SK-N-SH (cell line): ENCODE results near the gene SLC44A5. TPM values are rescaled to one million over a fixed set of nuclear protein-coding genes. Genes with fewer than 3 reads are reported as not detected.

ENCODE experiments used
- CTCF ChIA-PET: fragments of 300-600, 350-600 bp; formaldehyde crosslinking; extraction: SDS; loops from one replicate; lab custom pipeline; 2021; lab: Yijun Ruan, JAX
- POLR2A ChIA-PET: fragments of 350-600 bp; sonication (Branson Sonifier 250); formaldehyde crosslinking; extraction: SDS; loops from one replicate; lab custom pipeline; 2020; ENCODE audit warnings: antibody characterized with exemption, inconsistent platforms; lab: Yijun Ruan, JAX
- DNase-seq: peaks from one replicate; pipeline ENCODE4 v3.0.0; 2012
- H2AFZ ChIP-seq: fragments of 200-600 bp; sonication (generic); 2 replicates; pipeline ENCODE4 v1.8.1; 2016; ENCODE audit warnings: antibody characterized with exemption, mild to moderate bottlenecking, low read depth
- H3F3A ChIP-seq: fragments of 200-600 bp; sonication (generic); replicated peaks from 2 replicates; pipeline ENCODE3; 2016; ENCODE audit warnings: antibody characterized with exemption, mild to moderate bottlenecking; ENCODE audit not compliant: insufficient read depth
- H3K27ac ChIP-seq, 2 experiments: fragments of 200-500 bp in 1 of 2; fragments of 200-600 bp in 1 of 2; sonication (Bioruptor generic) in 1 of 2; sonication (generic), shearing (Covaris generic) in 1 of 2; 2 replicates each; pipeline versions ENCODE4 v1.5.1 to v1.6.1; 2014 to 2016; ENCODE audit warnings: low read depth in 2 of 2, inconsistent platforms in 1 of 2, low read length in 1 of 2, mild to moderate bottlenecking in 1 of 2, mixed read lengths in 1 of 2
- H3K27me3 ChIP-seq: fragments of 200-600 bp; sonication (generic), shearing (Covaris generic); 2 replicates; pipeline ENCODE4 v1.6.1; 2016; ENCODE audit warnings: mixed run types; ENCODE audit not compliant: insufficient read depth
- H3K36me3 ChIP-seq, 2 experiments: fragments of 200-500 bp in 1 of 2; fragments of 200-600 bp in 1 of 2; sonication (Bioruptor generic) in 1 of 2; sonication (generic) in 1 of 2; replicated peaks in 1 of 2; 2 replicates each; pipeline versions ENCODE3 to v1.5.1; 2014 to 2016; ENCODE audit warnings: low read length in 1 of 2, mild to moderate bottlenecking in 1 of 2; ENCODE audit not compliant: insufficient read depth in 2 of 2, control insufficient read depth in 1 of 2
- H3K4me1 ChIP-seq, 2 experiments: fragments of 200-500 bp in 1 of 2; fragments of 200-600 bp in 1 of 2; sonication (Bioruptor generic) in 1 of 2; sonication (generic), shearing (Covaris generic) in 1 of 2; 2 replicates each; pipeline versions ENCODE4 v1.5.1 to v1.6.1; 2014 to 2016; ENCODE audit warnings: low read depth in 1 of 2, low read length in 1 of 2, mixed run types in 1 of 2; ENCODE audit not compliant: insufficient read depth in 2 of 2, control insufficient read depth in 1 of 2
- H3K4me2 ChIP-seq: fragments of 200-600 bp; sonication (generic), shearing (Covaris generic); 2 replicates; pipeline ENCODE4 v1.6.1; 2017; ENCODE audit warnings: mixed run types
- H3K4me3 ChIP-seq, 2 experiments: fragments of 200-500 bp in 1 of 2; fragments of 200-600 bp in 1 of 2; sonication (Bioruptor generic) in 1 of 2; sonication (generic), shearing (Covaris generic) in 1 of 2; 2 replicates each; pipeline versions ENCODE4 v1.5.1 to v1.8.1; 2014 to 2016; ENCODE audit warnings: low read depth in 2 of 2, inconsistent platforms in 1 of 2, low read length in 1 of 2, mild to moderate bottlenecking in 1 of 2, mixed read lengths in 1 of 2, moderate library complexity in 1 of 2
- H3K79me2 ChIP-seq: fragments of 200-600 bp; sonication (generic); 2 replicates; pipeline ENCODE4 v1.8.1; 2017; ENCODE audit warnings: mild to moderate bottlenecking; ENCODE audit not compliant: insufficient read depth
- H3K9ac ChIP-seq: fragments of 200-600 bp; sonication (generic); 2 replicates; pipeline ENCODE4 v1.6.1; 2017; ENCODE audit warnings: mixed run types
- H3K9me2 ChIP-seq: fragments of 200-600 bp; sonication (generic); 2 replicates; pipeline ENCODE4 v1.6.1; 2017; ENCODE audit warnings: mixed run types
- H3K9me3 ChIP-seq: fragments of 200-600 bp; sonication (generic); 2 replicates; pipeline ENCODE4 v1.6.1; 2017; ENCODE audit warnings: mixed run types, mild to moderate bottlenecking, moderate library complexity
- H4K20me1 ChIP-seq: fragments of 200-600 bp; sonication (generic); 2 replicates; pipeline ENCODE4 v1.6.1; 2017; ENCODE audit warnings: mild to moderate bottlenecking, mixed run types; ENCODE audit not compliant: insufficient read depth
- CHD2 ChIP-seq: fragments of 150-350 bp; IDR thresholded peaks from 2 replicates; pipeline ENCODE4 v1.6.1; 2018; ENCODE audit warnings: low read length; ENCODE audit not compliant: partially characterized antibody
- ELF1 ChIP-seq: IDR thresholded peaks from 2 replicates; pipeline ENCODE4 v1.4.0; 2012
- EP300 ChIP-seq, 2 experiments: IDR thresholded peaks; 2 replicates each; pipeline versions ENCODE4 v1.4.0 to v1.6.1; 2012; ENCODE audit warnings: borderline replicate concordance in 1 of 2, low read depth in 1 of 2, low read length in 1 of 2
- FOSL2 ChIP-seq: IDR thresholded peaks from 2 replicates; pipeline ENCODE4 v1.4.0; 2012; ENCODE audit warnings: low read depth, mild to moderate bottlenecking, moderate library complexity, borderline replicate concordance
- FOXJ3 ChIP-seq: sonication (generic); formaldehyde crosslinking; IDR thresholded peaks from 2 replicates; pipeline ENCODE4 v1.5.1; 2020; ENCODE audit warnings: mild to moderate bottlenecking, missing genetic modification reagents
- JUND ChIP-seq: IDR thresholded peaks from 2 replicates; pipeline ENCODE4 v1.4.0; 2012
- MXI1 ChIP-seq: IDR thresholded peaks from 2 replicates; pipeline ENCODE4 v1.6.1; 2012; ENCODE audit warnings: mild to moderate bottlenecking, low read depth, low read length, improper control_type of control experiment
- NFIC ChIP-seq: IDR thresholded peaks from 2 replicates; pipeline ENCODE4 v1.4.0; 2012; ENCODE audit warnings: borderline replicate concordance
- POLR2AphosphoS5 ChIP-seq: IDR thresholded peaks from 2 replicates; pipeline ENCODE4 v1.6.1; 2012; ENCODE audit warnings: low read depth, low read length
- RCOR1 ChIP-seq: fragments of 150-350 bp; IDR thresholded peaks from 2 replicates; pipeline ENCODE4 v1.6.1; 2017; ENCODE audit warnings: antibody characterized with exemption, low read length
- SIN3A ChIP-seq: IDR thresholded peaks from 2 replicates; pipeline ENCODE4 v1.6.1; 2012; ENCODE audit warnings: low read depth, mild to moderate bottlenecking, low read length, moderate library complexity, borderline replicate concordance
- TAF1 ChIP-seq: IDR thresholded peaks from 2 replicates; pipeline ENCODE4 v1.6.1; 2012; ENCODE audit warnings: low read depth, mild to moderate bottlenecking, low read length, moderate library complexity, borderline replicate concordance
- YY1 ChIP-seq: IDR thresholded peaks from 2 replicates; pipeline ENCODE4 v1.4.0; 2012; ENCODE audit warnings: low read depth, mild to moderate bottlenecking
- WGBS: methylation state at CpG from one replicate; pipeline ENCODE4 v1.1.6; 2017; ENCODE audit warnings: low lambda C conversion rate; 5-methylcytosine and 5-hydroxymethylcytosine counted together
- polyA plus RNA-seq, 3 experiments: library from polyadenylated mRNA; depleted of rRNA; stranded (reverse); fragments of >200 nt; gene quantifications; 2 replicates each; pipeline ENCODE4 v1.2.3, GENCODE V29; 2012
- TF ChIP-seq, protein P1 (sequence below): IDR thresholded peaks from 2 replicates; pipeline ENCODE4; 2012
- TF ChIP-seq, protein P2 (sequence below): IDR thresholded peaks from 2 replicates; pipeline ENCODE4 v1.6.1; 2012; ENCODE audit warnings: mild to moderate bottlenecking, low read depth, low read length, moderate library complexity
- TF ChIP-seq, protein P3 (sequence below): fragments of 200-600 bp; sonication (generic); IDR thresholded peaks from 2 replicates; pipeline ENCODE4 v1.6.1; 2017; ENCODE audit warnings: antibody characterized with exemption, mild to moderate bottlenecking, moderate library complexity

Gene SLC44A5
- polyA plus RNA-seq, 1 of the 3 experiments (the other 2 are of a cell fraction), result 4.9 TPM

DNA sequence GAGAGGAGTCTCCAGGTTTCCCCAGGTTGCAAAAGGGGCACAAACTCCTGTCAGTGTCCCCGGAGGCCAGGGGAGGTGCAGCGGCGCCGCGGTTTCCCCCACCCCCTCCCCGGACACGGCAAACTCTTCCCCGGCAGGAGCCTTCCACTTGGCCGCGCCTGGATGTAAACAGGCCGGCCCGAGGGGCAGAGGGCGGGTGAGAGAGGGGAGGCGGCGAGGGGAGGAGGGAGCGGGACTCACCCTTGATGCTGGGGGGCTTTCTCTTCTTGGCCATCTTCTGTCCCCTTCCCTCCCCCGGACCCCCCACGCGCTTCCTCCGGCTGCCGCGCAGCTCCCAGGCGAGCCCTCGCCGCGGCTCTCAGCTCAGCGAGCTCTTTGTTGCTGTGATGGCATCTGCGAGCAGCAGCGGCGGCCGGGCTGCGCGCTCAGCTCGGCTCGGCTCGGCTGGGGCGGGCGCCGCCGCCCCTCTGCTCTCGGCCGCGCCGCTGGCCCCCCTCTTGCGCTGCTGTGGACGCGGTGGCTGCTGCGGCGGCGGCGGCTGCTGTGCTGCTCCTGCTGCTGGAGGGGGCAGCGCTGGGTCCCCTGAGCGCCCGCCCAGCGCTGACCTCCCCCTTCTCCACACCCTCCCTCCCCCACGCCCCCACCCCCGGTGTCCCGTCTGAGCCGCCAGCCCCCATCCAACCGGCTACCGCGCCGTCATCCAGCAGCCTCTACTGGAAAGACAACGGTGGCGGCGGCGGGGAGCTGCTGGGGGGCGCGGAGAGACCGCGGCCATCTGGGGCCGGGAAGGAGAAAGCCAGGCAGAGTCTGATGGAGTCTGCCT is 4.9 kb upstream of the SLC44A5 start:
- peaks cover 0 to 13% of the 10 kb centered on the region in 2 experiments; a peak in 2 of 4 replicates for H3K4me1 ChIP-seq
- ChIA-PET POLR2A (interaction anchor here (1.0 to 1.7 kb wide), 2 partner anchors 8 to 193 kb away, joined by 3 to 6 read pairs; no protein-coding TSS in a partner anchor), CTCF (interaction anchor here (0.9 to 6.7 kb wide), 12 partner anchors 14 to 383 kb away, joined by 3 to 55 read pairs (median 6); no protein-coding TSS in a partner anchor)
- peak overlapping the region in 1 of 2 experiments; percentile 69; a peak in 1 of 4 replicates for H3K27ac ChIP-seq
- TF ChIP-seq MXI1 (peak; percentile 57; the same call in 1 of the 2 replicates), EP300 (IDR thresholded peaks at IDR 0.05; ENCODE audit: borderline replicate concordance in 1 of 2, low read depth in 1 of 2, low read length in 1 of 2) (no peak)
- peak overlapping the region; percentile 73 to 87 for H3K4me3 ChIP-seq
- peak overlapping the region; percentile 95 for H3K4me2 ChIP-seq
- no peaks in the 10 kb centered on the region for H3K36me3 ChIP-seq
- 4% methylated on average over 12 of the region's 72 CpGs for WGBS
- no peaks in the 10 kb centered on the region for H3K9me2 ChIP-seq
- no peaks in the 10 kb centered on the region for H4K20me1 ChIP-seq
- no peaks in the 10 kb centered on the region for H3K9me3 ChIP-seq
- H2AFZ ChIP-seq, result peak overlapping the region; percentile 82; the same call in 1 of the 2 replicates
- no peaks in the 10 kb centered on the region for H3F3A ChIP-seq
- peak overlapping the region; percentile 62 for H3K9ac ChIP-seq
- H3K79me2 ChIP-seq, result no peaks in the 10 kb centered on the region; the same call in 1 of the 2 replicates
- peak; percentile 88 for DNase-seq
- H3K27me3 ChIP-seq, result no peaks in the 10 kb centered on the region

DNA sequence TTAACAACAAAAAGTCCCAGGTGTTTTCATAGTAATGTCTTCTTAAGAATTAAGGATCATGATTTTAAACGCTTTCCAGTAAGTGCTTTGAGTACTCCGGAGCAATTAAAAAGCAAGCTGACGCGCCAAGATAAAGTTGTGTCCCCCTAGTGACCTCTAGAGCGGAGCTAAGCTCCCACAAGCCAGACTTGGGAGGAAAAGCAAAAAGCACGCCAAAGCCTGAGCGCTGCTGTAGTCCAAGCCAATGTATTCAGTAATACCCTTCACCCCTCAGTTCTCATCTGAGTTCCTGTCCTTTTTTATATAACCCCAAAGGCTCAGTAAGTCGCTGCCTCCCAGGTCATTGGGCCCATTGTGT is 3.5 kb upstream of the SLC44A5 start:
- Histone ChIP-seq H3K27ac (peak overlapping the region; percentile 12 to 43; a peak in 3 of 4 replicates), H3K9me2 (no peaks in the 10 kb centered on the region), H3K4me3 (peak overlapping the region; percentile 73 to 87), H3K79me2 (no peaks in the 10 kb centered on the region; the same call in 1 of the 2 replicates), H3F3A (no peaks in the 10 kb centered on the region), H2AFZ (peak overlapping the region; percentile 82), H3K36me3 (no peaks in the 10 kb centered on the region), H4K20me1 (no peaks in the 10 kb centered on the region), H3K4me1 (peaks cover 0 to 13% of the 10 kb centered on the region in 2 experiments; a peak in 2 of 4 replicates), H3K9me3 (no peaks in the 10 kb centered on the region), H3K4me2 (peak overlapping the region; percentile 95), H3K27me3 (no peaks in the 10 kb centered on the region), H3K9ac (peak overlapping the region; percentile 62; the same call in 1 of the 2 replicates)
- ChIA-PET CTCF (interaction anchor here (0.7 to 6.7 kb wide), 24 partner anchors 10 to 483 kb away, joined by 3 to 55 read pairs (median 4); no protein-coding TSS in a partner anchor), POLR2A (no interaction called here)
- TF ChIP-seq JUND, result no peak
- TF ChIP-seq NFIC, result no peak
- no peak for TF ChIP-seq RCOR1
- no peak for TF ChIP-seq YY1
- TF ChIP-seq TAF1, result no peak
- TF ChIP-seq FOXJ3, result no peak
- TF ChIP-seq FOSL2, result no peak
- no peak for TF ChIP-seq SIN3A
- TF ChIP-seq ELF1, result no peak
- no peak for TF ChIP-seq CHD2
- TF ChIP-seq, protein P1, sequence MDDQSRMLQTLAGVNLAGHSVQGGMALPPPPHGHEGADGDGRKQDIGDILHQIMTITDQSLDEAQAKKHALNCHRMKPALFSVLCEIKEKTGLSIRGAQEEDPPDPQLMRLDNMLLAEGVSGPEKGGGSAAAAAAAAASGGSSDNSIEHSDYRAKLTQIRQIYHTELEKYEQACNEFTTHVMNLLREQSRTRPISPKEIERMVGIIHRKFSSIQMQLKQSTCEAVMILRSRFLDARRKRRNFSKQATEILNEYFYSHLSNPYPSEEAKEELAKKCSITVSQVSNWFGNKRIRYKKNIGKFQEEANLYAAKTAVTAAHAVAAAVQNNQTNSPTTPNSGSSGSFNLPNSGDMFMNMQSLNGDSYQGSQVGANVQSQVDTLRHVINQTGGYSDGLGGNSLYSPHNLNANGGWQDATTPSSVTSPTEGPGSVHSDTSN, result no peak
- TF ChIP-seq POLR2AphosphoS5, result no peak
- TF ChIP-seq, protein P2, sequence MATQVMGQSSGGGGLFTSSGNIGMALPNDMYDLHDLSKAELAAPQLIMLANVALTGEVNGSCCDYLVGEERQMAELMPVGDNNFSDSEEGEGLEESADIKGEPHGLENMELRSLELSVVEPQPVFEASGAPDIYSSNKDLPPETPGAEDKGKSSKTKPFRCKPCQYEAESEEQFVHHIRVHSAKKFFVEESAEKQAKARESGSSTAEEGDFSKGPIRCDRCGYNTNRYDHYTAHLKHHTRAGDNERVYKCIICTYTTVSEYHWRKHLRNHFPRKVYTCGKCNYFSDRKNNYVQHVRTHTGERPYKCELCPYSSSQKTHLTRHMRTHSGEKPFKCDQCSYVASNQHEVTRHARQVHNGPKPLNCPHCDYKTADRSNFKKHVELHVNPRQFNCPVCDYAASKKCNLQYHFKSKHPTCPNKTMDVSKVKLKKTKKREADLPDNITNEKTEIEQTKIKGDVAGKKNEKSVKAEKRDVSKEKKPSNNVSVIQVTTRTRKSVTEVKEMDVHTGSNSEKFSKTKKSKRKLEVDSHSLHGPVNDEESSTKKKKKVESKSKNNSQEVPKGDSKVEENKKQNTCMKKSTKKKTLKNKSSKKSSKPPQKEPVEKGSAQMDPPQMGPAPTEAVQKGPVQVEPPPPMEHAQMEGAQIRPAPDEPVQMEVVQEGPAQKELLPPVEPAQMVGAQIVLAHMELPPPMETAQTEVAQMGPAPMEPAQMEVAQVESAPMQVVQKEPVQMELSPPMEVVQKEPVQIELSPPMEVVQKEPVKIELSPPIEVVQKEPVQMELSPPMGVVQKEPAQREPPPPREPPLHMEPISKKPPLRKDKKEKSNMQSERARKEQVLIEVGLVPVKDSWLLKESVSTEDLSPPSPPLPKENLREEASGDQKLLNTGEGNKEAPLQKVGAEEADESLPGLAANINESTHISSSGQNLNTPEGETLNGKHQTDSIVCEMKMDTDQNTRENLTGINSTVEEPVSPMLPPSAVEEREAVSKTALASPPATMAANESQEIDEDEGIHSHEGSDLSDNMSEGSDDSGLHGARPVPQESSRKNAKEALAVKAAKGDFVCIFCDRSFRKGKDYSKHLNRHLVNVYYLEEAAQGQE, result no peak
- TF ChIP-seq, protein P3, sequence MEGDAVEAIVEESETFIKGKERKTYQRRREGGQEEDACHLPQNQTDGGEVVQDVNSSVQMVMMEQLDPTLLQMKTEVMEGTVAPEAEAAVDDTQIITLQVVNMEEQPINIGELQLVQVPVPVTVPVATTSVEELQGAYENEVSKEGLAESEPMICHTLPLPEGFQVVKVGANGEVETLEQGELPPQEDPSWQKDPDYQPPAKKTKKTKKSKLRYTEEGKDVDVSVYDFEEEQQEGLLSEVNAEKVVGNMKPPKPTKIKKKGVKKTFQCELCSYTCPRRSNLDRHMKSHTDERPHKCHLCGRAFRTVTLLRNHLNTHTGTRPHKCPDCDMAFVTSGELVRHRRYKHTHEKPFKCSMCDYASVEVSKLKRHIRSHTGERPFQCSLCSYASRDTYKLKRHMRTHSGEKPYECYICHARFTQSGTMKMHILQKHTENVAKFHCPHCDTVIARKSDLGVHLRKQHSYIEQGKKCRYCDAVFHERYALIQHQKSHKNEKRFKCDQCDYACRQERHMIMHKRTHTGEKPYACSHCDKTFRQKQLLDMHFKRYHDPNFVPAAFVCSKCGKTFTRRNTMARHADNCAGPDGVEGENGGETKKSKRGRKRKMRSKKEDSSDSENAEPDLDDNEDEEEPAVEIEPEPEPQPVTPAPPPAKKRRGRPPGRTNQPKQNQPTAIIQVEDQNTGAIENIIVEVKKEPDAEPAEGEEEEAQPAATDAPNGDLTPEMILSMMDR, result no peak
- no peak for DNase-seq
- 12% methylated on average over 8 of the region's 8 CpGs for WGBS
